NCI-H774 (cell line): ENCODE results near the gene ORMDL2.
"Not testable (repeated sequence)": the region's sequence is repeated elsewhere in the genome, so short reads cannot be mapped to it uniquely, and the experiment has no call there.

Experiments used
- DNase-seq: peaks from one replicate; lab custom pipeline; 2025; lab: John Stamatoyannopoulos, UW

Gene ORMDL2

GRCh38 chr12:55852740-55853139 lies 34.9 kb downstream of the ORMDL2 start:
- DNase-seq, result no peak

DNA sequence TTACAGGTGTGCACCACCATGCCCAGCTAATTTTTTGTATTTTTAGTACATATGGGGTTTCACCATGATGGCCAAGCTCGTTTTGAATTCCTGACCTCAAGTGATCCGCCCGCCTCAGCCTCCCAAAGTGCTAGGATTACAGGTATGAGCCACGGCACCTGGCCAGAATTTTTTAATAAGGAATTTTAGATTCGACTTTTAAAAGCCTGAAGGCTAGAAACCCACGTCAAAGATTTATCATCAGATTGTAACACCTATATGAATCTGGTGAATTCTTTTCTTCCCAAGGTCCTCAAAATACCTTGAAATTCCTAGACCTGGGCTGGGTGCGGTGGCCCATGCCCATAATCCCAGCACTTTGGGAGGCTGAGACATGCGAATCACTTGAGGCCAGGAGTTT lies 43.6 kb downstream of the ORMDL2 start:
- DNase-seq, result no peak

DNA sequence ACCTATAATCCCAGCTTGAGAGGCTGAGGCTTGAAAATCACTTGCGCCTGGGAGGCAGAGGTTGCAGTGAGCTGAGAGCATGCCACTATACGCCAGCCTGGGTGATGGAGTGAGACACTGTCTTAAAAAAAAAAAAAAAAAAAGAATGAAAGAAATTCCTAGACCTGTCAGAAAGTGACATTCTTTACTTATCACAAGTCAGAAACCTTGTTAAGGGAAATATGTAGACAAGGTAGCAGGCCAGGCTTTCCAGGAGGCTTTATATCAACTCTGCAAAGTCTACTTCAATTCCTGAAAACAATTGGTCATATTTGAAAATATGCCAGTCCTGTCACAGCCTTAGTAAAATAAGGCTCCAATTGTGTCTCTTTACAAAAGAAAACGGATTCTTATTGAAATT lies 44.0 kb downstream of the ORMDL2 start:
- no peak for DNase-seq

- DNase-seq, result no peak
These were observed 44.4 kb downstream of the ORMDL2 start for GRCh38 chr12:55862286-55862685.

DNA sequence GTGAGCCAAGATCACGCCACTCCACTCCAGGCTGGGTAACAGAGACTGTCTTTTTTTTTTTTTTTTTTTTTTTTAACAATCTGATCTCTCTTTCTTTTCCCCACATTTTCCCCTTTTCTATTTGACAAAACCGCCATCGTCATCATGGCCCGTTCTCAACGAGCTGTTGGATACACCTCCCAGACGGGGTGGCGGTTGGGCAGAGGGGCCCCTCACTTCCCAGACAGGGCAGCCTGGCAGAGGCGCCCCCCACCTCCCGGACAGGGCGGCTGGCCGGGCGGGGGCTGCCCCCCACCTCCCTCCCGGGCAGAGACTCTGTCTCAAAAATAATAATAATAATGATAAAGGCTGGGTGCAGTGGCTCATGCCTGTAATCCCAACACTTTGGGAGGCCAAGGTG lies 45.1 kb downstream of the ORMDL2 start:
- not testable (repeated sequence) for DNase-seq

- no peak for DNase-seq
These were observed 47.5 kb downstream of the ORMDL2 start for GRCh38 chr12:55865327-55865726.

DNA sequence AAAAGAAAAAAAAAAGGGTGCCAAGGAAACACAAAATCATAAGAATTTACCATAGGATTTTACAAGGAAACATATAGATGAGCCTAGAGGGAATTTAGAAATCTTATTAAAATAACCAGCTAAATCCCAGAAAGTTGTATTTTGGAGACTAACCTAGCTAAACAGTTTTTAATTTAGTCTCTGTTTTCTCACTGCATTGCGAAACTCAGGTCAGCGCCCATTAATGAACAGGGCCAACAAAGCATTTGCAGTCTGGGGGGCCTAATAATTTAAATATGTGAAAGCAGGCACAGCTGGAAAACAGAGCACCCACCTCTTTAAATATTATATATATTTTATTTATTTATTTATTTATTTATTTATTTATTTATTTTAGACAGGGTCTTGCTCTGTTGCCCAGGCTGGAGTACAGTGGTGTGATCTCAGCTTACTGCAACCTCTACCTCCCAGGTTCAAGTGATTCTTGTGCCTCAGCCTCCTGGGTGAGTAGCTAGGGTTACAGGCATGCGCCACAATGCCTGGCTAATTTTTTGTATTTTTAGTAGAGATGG lies 48.7 kb downstream of the ORMDL2 start:
- DNase-seq, result not testable (repeated sequence)
